Measurements from ENCODE around the gene SOWAHA. TPM values are rescaled to one million over a fixed set of nuclear protein-coding genes. Genes with fewer than 3 reads are reported as not detected.

The SOWAHA gene
- total RNA-seq, 1 experiment from 2014 or later, result 0.39 TPM

DNA sequence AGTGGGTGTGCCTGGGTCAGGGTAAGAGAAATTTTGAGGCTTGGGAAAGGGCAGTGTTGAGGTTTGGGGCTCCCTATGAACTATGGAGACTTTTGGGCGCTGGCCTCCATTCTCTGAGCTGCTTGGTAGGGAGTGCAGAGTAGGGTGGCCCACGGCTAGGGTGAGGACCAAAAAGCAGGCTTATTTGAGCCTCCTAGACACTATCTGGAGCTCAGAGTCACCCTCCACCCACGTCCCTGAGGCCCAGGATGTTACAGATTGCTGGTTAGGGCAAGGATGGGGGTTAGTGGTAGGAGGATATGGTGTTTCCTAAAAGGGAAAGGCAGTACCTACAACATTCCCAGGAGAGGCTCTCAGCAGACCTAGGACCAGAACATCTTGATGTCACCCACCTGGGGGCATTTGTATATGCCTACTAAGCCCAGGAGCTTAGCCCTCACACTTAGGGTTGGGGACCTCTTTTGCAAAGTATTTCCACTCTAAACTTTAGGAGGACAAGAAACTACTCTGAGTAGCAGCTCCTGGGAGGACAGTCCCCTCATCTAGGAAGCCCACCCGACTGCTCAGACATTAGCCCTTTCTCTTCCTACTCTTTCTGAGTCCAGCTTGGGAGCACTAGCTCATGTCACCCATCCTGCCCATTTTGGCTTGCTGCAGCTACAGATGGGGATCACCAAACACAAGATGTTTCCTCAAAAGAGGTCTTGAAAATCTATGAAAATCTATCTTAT, 15.0 kb downstream of the SOWAHA start:
- TF ChIP-seq, protein P1, sequence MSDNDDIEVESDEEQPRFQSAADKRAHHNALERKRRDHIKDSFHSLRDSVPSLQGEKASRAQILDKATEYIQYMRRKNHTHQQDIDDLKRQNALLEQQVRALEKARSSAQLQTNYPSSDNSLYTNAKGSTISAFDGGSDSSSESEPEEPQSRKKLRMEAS (IDR thresholded peaks at IDR 0.05), result no peak
- TF ChIP-seq SP1 (IDR thresholded peaks at IDR 0.05; ENCODE audit: low read depth) (no peak), CBX3 (IDR thresholded peaks at IDR 0.05; ENCODE audit: low read depth) (no peak), EZH2phosphoT487 (IDR thresholded peaks at IDR 0.05; ENCODE audit: borderline replicate concordance) (no peak), CTCF (IDR thresholded peaks at IDR 0.05 in 2 of 3, conservative IDR thresholded peaks at IDR 0.05 in 1 of 3; ENCODE audit: borderline replicate concordance in 1 of 3, insufficient read depth in 1 of 3, low read depth in 2 of 3, low read length in 2 of 3) (no peak)
- Histone ChIP-seq H3K27ac (ENCODE audit: low read depth, low read length) (no peak overlapping the region), H3K27me3 (ENCODE audit: insufficient read depth, low read length) (no peaks in the 10 kb centered on the region), H3K4me3 (replicated peaks in 1 of 2; ENCODE audit: low read depth in 1 of 2, low read length in 2 of 2) (no peak overlapping the region), H3K9me3 (ENCODE audit: control insufficient read depth in 1 of 2, insufficient read depth in 1 of 2, low read depth in 1 of 2, low read length in 2 of 2) (no peaks in the 10 kb centered on the region), H3K36me3 (ENCODE audit: control insufficient read depth in 1 of 2, insufficient read depth in 2 of 2, low read length in 2 of 2) (no peaks in the 10 kb centered on the region), H3K9me2 (ENCODE audit: insufficient read depth) (no peaks in the 10 kb centered on the region), H4K20me1 (ENCODE audit: insufficient read depth) (no peaks in the 10 kb centered on the region), H2AFZ (ENCODE audit: low read depth, low read length, poor library complexity, severe bottlenecking) (no peak overlapping the region), H3K79me2 (ENCODE audit: insufficient read depth, low read length) (peaks cover 6% of the 10 kb centered on the region; the same call in 1 of the 2 replicates), H3K9ac (ENCODE audit: low read length) (no peak overlapping the region), H3K4me1 (ENCODE audit: control insufficient read depth in 1 of 2, insufficient read depth in 2 of 2, low read length in 2 of 2) (peaks cover 12 to 19% of the 10 kb centered on the region in 2 experiments; a peak in 3 of 4 replicates), H3K4me2 (ENCODE audit: low read length) (no peak overlapping the region)
- BruUV-seq (replicated peaks), result TSS peak; percentile 35
- intact Hi-C loops (cut with micrococcal nuclease), result no loop called here
- POLR2A ChIA-PET, result no interaction called here
- RAD21 ChIA-PET (ENCODE audit: low non-redundant PET in 1 of 2, low total read pairs in 2 of 2, uncharacterized antibody in 2 of 2, unreplicated experiment in 2 of 2), result interaction anchor here in 1 of 2 experiments (0.7 kb wide), 1 partner anchor 236 kb away, joined by 3 read pairs; no protein-coding TSS in a partner anchor
- DNase-seq (ENCODE audit: low read depth, low spot score) (no peak), ATAC-seq (no peak)
- CTCF ChIA-PET, result interaction anchor here (3.9 kb wide), 1 partner anchor 8 kb away, joined by 31 read pairs; no protein-coding TSS in a partner anchor

All from HCT116 (cell line).